Mesothelial cell of epicardium (in vitro differentiated cells): ENCODE results near the gene MGMT. TPM values are rescaled to one million over a fixed set of nuclear protein-coding genes. Genes with fewer than 3 reads are reported as not detected.

ENCODE experiments used
- DNase-seq, 2 experiments: peaks; one replicate each; pipeline ENCODE4 v3.0.0; 2021; ENCODE audit warnings: low spot score in 2 of 2; ENCODE audit not compliant: unreplicated experiment in 2 of 2
- H3K27ac Mint-ChIP-seq: 2 replicates; pipeline ENCODE4 v1.8.0; 2021; ENCODE audit warnings: mixed read lengths
- H3K27me3 Mint-ChIP-seq: 2 replicates; pipeline ENCODE4 v1.8.0; 2021; ENCODE audit warnings: low read depth, mixed read lengths
- H3K36me3 Mint-ChIP-seq: 2 replicates; pipeline ENCODE4 v1.8.0; 2021; ENCODE audit warnings: mixed read lengths
- H3K4me1 Mint-ChIP-seq: 2 replicates; pipeline ENCODE4 v1.8.0; 2021; ENCODE audit warnings: mixed read lengths
- H3K4me3 Mint-ChIP-seq: 2 replicates; pipeline ENCODE4 v1.8.0; 2021; ENCODE audit warnings: mild to moderate bottlenecking, moderate library complexity, mixed read lengths
- H3K9me3 Mint-ChIP-seq: 2 replicates; pipeline ENCODE4 v1.8.0; 2021; ENCODE audit warnings: mixed read lengths
- CTCF ChIP-seq: fragments of 200-600 bp; sonication (generic); IDR thresholded peaks from one replicate; pipeline ENCODE4 v1.5.0; 2021; ENCODE audit warnings: antibody characterized with exemption; ENCODE audit not compliant: unreplicated experiment
- total RNA-seq: library from RNA; stranded (reverse); gene quantifications from 3 replicates; pipeline ENCODE4 v1.2.1, GENCODE V29; 2021

MGMT gene
- total RNA-seq, 1 donor from 2014 or later: 35.7 TPM

DNA sequence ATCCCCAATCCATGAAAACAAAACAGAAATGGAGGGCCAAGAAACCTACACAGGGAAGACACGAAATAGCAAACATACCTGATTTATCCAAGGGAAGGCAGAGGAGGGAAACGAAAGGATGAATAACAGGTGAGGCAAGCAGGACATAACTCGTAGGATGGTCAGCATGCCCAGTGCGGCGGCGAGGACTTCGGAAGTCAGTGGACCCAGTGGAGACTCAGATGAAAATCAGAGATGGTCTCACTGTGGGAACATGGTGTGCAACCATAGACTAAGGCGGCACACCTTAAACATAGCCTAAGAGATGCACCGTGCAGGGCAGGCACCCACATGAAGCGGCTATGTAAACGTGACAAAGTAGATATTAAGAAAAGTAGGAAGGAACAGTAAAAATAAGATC is 157.5 kb downstream of the MGMT start:
- H3K27me3 Mint-ChIP-seq: no peaks in the 10 kb centered on the region
- H3K4me3 Mint-ChIP-seq: no peak overlapping the region
- H3K36me3 Mint-ChIP-seq: no peaks in the 10 kb centered on the region
- TF ChIP-seq CTCF: no peak
- peaks cover 17% of the 10 kb centered on the region for H3K4me1 Mint-ChIP-seq
- no peak for DNase-seq
- H3K27ac Mint-ChIP-seq: no peak overlapping the region
- H3K9me3 Mint-ChIP-seq: no peaks in the 10 kb centered on the region

DNA sequence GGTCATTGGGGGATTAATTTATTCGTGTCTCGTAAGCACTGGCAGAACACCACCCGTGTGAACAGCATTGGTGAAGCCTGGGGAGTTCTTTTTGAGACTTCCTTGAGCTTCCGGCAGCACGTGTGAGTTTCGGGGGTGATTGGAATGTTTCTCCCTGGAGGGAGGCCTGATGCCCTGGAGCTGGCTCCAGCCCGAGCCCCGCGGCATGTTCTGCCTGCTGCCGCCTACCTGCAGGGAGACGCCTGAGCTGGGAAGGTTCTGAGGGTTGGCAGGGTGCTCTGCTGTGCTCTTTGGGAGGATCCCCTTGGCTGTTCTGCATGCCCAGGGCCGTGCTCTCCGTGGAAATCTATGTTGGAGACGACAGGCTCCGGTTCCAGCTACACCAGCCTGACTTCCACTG is 159.3 kb downstream of the MGMT start:
- Mint-ChIP-seq H3K36me3 (no peaks in the 10 kb centered on the region), H3K4me3 (no peak overlapping the region), H3K27ac (no peak overlapping the region)

GRCh38 chr10:129626796-129627435 is 159.9 kb downstream of the MGMT start:
- DNase-seq: no peak
- Mint-ChIP-seq H3K9me3 (no peaks in the 10 kb centered on the region), H3K27ac (no peak overlapping the region), H3K4me1 (peaks cover 19% of the 10 kb centered on the region), H3K27me3 (no peaks in the 10 kb centered on the region), H3K36me3 (no peaks in the 10 kb centered on the region), H3K4me3 (no peak overlapping the region)
- no peak for TF ChIP-seq CTCF

More for the DNA sequence above, 159.3 kb downstream of the MGMT start:
- Mint-ChIP-seq H3K4me1 (peaks cover 19% of the 10 kb centered on the region), H3K9me3 (no peaks in the 10 kb centered on the region), H3K27me3 (no peaks in the 10 kb centered on the region)
- TF ChIP-seq CTCF: no peak
- DNase-seq: no peak

GRCh38 chr10:129627442-129627841 is 160.4 kb downstream of the MGMT start:
- no peak overlapping the region for H3K27ac Mint-ChIP-seq

DNA sequence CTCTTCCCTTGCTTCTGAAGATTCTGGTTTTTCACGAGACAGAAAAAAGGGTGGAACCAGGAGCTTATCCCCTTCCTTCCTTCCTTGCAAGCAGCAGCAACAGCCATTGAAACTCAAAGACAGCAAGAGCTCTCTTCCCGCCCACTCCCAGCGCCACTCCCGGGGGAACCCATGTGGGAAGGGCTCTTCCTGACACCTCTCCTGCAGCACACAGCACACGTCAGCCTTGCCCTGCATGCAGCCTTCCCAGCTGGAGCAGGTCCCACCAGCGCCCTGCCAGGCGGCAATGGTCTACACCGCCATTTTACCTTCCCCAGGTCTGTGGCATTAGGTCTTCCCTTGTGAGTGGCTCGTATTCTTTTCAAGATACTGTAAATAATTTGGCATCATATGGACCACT is 161.8 kb downstream of the MGMT start:
- H3K36me3 Mint-ChIP-seq: peaks cover 6% of the 10 kb centered on the region
- TF ChIP-seq CTCF: no peak
- peaks cover 9% of the 10 kb centered on the region for H3K4me1 Mint-ChIP-seq
- no peak for DNase-seq
- no peak overlapping the region for H3K4me3 Mint-ChIP-seq
- H3K9me3 Mint-ChIP-seq: peaks cover 6% of the 10 kb centered on the region
- H3K27me3 Mint-ChIP-seq: no peaks in the 10 kb centered on the region
- H3K27ac Mint-ChIP-seq: no peak overlapping the region

More at GRCh38 chr10:129627442-129627841, 160.4 kb downstream of the MGMT start:
- Mint-ChIP-seq H3K27me3 (no peaks in the 10 kb centered on the region), H3K9me3 (no peaks in the 10 kb centered on the region), H3K4me3 (no peak overlapping the region), H3K36me3 (peaks cover under 1% of the 10 kb centered on the region), H3K4me1 (peaks cover 17% of the 10 kb centered on the region)
- TF ChIP-seq CTCF: no peak
- no peak for DNase-seq
